GM12865 (cell line): ENCODE measurements around the gene DNLZ.
A peak's percentile ranks its signal among the peaks of the same experiment; 100 is the strongest.

Source experiments
- DNase-seq: peaks from one replicate; pipeline ENCODE4 v3.0.0; 2010; ENCODE audit warnings: low read depth
- H3K4me3 ChIP-seq: 2 replicates; pipeline ENCODE4 v1.5.1; 2011; ENCODE audit warnings: mild to moderate bottlenecking, low read depth, low read length, control low read depth
- CTCF ChIP-seq: IDR thresholded peaks from 2 replicates; pipeline ENCODE4 v1.5.1; 2011; ENCODE audit warnings: low read length, control low read depth, low read depth, inconsistent platforms; ENCODE audit not compliant: insufficient read depth; ENCODE audit errors: missing control alignments

The DNLZ gene

GRCh38 chr9:136375096-136375495 lies 11.6 kb upstream of the DNLZ start:
- TF ChIP-seq CTCF = no peak
- no peak overlapping the region for H3K4me3 ChIP-seq
- DNase-seq = no peak

GRCh38 chr9:136374183-136374575 lies 10.6 kb upstream of the DNLZ start:
- no peak overlapping the region for H3K4me3 ChIP-seq
- no peak for TF ChIP-seq CTCF
- no peak for DNase-seq

- DNase-seq = no peak
- H3K4me3 ChIP-seq = peak within 1 kb of the TSS; percentile 44
- no peak for TF ChIP-seq CTCF
These were observed 10.0 kb upstream of the DNLZ start, which contains the start of gene CARD9 for GRCh38 chr9:136373300-136374182. TSS of gene CARD9 (minus strand) at chr9:136373669. CDS start at chr9:136372078, 1,591 bp downstream.

- TF ChIP-seq CTCF = no peak
- H3K4me3 ChIP-seq = peak overlapping the region; percentile 44
- no peak for DNase-seq
These were observed 9.2 kb upstream of the DNLZ start for GRCh38 chr9:136372561-136373299.

GRCh38 chr9:136372006-136372405 lies 8.5 kb upstream of the DNLZ start:
- H3K4me3 ChIP-seq = no peak overlapping the region

GRCh38 chr9:136371533-136371880 lies 8.0 kb upstream of the DNLZ start:
- DNase-seq = no peak
- TF ChIP-seq CTCF = no peak
- H3K4me3 ChIP-seq = no peak overlapping the region

More at GRCh38 chr9:136372006-136372405, 8.5 kb upstream of the DNLZ start:
- TF ChIP-seq CTCF = no peak
- no peak for DNase-seq
